ENCODE results near the gene ANKS1B. TPM values are rescaled to one million over a fixed set of nuclear protein-coding genes. Genes with fewer than 3 reads are reported as not detected.
A peak's percentile ranks its signal among the peaks of the same experiment; 100 is the strongest.
"Not testable (repeated sequence)": the region's sequence is repeated elsewhere in the genome, so short reads cannot be mapped to it uniquely, and the experiment has no call there.

Gene ANKS1B
- total RNA-seq, 2 experiments from 2014 or later, result not detected

DNA sequence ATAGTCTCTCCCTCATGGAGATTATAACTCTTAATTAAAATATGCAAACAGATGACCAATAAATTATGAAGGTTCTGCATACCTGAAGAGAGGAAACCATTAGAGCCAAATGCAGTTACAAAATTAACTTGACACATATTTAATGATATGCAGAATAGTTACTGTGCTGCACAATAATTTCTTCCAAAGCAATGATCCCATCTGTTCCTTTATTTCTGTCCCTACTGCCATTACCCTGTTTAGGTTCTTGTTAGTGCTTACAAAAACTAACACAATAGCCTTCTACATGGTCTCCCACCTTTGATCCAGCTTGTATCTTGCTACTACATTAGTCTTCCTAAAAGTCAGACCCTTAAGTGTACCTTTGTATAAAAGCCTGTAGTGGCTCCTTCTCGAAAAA is 928.5 kb downstream of the ANKS1B start:
- H3K27me3 Mint-ChIP-seq, result no peaks in the 10 kb centered on the region
- no peaks in the 10 kb centered on the region for H3K9me3 Mint-ChIP-seq
- H3K4me1 Mint-ChIP-seq, result no peaks in the 10 kb centered on the region
- no peak for DNase-seq
- H3K36me3 Mint-ChIP-seq, result no peaks in the 10 kb centered on the region
- H3K27ac Mint-ChIP-seq, result no peak overlapping the region
- no peak overlapping the region for H3K4me3 Mint-ChIP-seq

DNA sequence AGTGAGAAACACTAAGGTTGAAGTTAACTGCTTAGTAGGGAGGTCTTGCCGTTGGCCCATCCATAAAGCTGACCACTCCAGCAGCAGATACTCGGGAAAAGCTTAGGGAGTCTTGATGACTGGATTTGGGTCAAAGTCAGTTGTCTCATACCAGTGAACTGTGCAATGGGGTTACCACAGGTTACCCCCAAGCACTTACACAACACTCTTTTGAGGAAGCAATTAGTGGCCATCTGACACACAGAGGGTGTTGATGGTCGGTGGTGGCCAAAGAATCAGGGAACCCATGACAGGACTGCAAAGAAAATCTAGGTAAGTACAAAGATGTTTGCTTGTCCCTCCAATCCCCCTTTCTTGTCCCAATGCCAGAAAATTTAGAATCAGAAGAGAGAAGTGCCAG is 929.4 kb downstream of the ANKS1B start:
- no peak overlapping the region for H3K27ac Mint-ChIP-seq
- H3K36me3 Mint-ChIP-seq, result no peaks in the 10 kb centered on the region
- DNase-seq, result no peak
- H3K4me3 Mint-ChIP-seq, result no peak overlapping the region
- H3K4me1 Mint-ChIP-seq, result no peaks in the 10 kb centered on the region
- no peaks in the 10 kb centered on the region for H3K9me3 Mint-ChIP-seq
- no peaks in the 10 kb centered on the region for H3K27me3 Mint-ChIP-seq

GRCh38 chr12:99054601-99055128 is 930.1 kb downstream of the ANKS1B start:
- Mint-ChIP-seq H3K9me3 (no peaks in the 10 kb centered on the region), H3K27me3 (no peaks in the 10 kb centered on the region), H3K36me3 (no peaks in the 10 kb centered on the region), H3K4me3 (no peak overlapping the region), H3K27ac (no peak overlapping the region), H3K4me1 (no peaks in the 10 kb centered on the region)
- no peak for DNase-seq

DNA sequence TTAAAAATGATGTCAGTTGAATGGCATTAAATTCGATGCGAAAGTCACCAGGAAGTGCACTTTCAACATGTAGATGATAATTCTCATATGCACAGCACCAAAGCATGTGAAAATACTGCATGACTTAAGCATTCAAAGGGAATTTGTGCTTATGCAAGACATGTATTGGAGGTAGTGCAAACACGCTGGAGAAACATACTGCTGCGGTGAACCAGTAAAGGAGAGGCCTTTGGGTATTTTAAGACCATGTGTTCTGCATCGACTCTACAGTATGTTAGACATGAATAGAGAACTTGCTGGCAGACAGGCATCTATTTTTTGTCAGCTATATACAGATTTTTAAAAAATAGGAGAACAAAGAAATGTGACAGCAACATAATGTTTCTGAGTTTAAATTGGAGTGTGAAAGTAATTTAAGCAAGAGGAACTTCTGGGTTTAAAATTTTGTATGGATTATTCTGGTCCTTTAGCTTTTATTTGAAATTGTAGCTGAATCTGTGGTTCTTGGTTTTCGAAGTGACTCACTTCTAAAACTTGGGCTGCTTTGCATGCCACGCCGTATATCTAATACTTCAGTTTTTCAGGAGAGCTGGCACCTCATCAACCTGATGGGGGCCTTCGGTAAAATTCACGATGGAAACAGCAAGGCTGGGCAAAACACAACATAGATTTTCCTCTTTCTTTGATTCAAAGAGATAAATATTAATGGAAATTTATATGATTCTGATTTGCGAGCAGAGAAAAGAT is 930.9 kb downstream of the ANKS1B start:
- H3K4me1 Mint-ChIP-seq, result no peaks in the 10 kb centered on the region
- H3K27me3 Mint-ChIP-seq, result no peaks in the 10 kb centered on the region
- H3K36me3 Mint-ChIP-seq, result no peaks in the 10 kb centered on the region
- DNase-seq, result no peak
- H3K9me3 Mint-ChIP-seq, result no peaks in the 10 kb centered on the region
- no peak overlapping the region for H3K4me3 Mint-ChIP-seq
- no peak overlapping the region for H3K27ac Mint-ChIP-seq

- H3K27ac Mint-ChIP-seq, result no peak overlapping the region
- H3K9me3 Mint-ChIP-seq, result peaks cover 5% of the 10 kb centered on the region
- no peaks in the 10 kb centered on the region for H3K36me3 Mint-ChIP-seq
- no peaks in the 10 kb centered on the region for H3K4me1 Mint-ChIP-seq
- H3K27me3 Mint-ChIP-seq, result no peaks in the 10 kb centered on the region
- DNase-seq, result no peak
- no peak overlapping the region for H3K4me3 Mint-ChIP-seq
Measured at GRCh38 chr12:99049774-99050173, 935.0 kb downstream of the ANKS1B start.

DNA sequence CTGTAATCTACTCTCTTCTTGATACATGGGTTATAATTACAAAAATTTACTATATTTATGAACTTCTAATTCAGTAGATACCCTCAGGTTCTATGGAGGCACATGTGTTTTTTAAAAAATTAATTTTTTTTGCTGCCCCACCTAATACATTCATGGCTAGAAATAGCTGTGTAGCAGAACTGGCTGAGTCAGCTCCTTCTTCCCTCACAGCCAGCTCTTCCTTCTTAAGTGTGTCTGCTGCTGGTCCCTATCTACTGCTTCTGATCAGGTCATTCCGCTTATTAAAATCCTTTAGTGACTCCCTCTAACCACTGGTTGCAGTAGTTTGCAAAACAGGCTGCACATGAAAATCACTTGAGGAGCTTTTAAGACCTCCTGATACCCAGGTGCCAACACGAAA is 939.6 kb downstream of the ANKS1B start:
- no peak overlapping the region for H3K27ac Mint-ChIP-seq
- H3K4me3 Mint-ChIP-seq, result no peak overlapping the region
- peaks cover 5% of the 10 kb centered on the region for H3K9me3 Mint-ChIP-seq
- no peak for DNase-seq
- H3K36me3 Mint-ChIP-seq, result no peaks in the 10 kb centered on the region
- no peaks in the 10 kb centered on the region for H3K27me3 Mint-ChIP-seq
- no peaks in the 10 kb centered on the region for H3K4me1 Mint-ChIP-seq

GRCh38 chr12:99043319-99043914 is 941.3 kb downstream of the ANKS1B start:
- H3K36me3 Mint-ChIP-seq, result no peaks in the 10 kb centered on the region
- no peak overlapping the region for H3K27ac Mint-ChIP-seq
- H3K4me1 Mint-ChIP-seq, result no peaks in the 10 kb centered on the region
- peaks cover 5% of the 10 kb centered on the region for H3K9me3 Mint-ChIP-seq
- no peaks in the 10 kb centered on the region for H3K27me3 Mint-ChIP-seq
- DNase-seq, result peak; percentile 36
- no peak overlapping the region for H3K4me3 Mint-ChIP-seq

DNA sequence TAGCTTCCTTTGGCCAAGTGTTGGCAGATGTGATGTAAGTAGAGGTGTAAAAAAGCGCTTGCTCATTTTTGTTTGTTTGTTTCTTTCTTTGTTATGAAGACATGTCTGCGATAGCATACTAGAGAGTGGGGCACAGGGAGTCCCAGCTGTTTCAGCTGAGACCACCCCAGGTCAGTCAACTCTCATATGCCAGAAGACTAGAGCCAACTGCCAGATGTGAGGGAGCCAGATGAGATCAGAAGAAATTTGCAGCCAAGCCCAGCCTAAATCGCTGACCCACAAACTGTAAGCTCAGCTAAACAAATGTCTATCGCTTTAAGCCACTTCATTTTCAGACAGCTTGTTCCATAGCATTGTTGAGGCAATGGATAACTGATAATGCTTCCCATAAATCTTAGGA is 942.5 kb downstream of the ANKS1B start:
- no peak for DNase-seq
- H3K4me1 Mint-ChIP-seq, result no peaks in the 10 kb centered on the region
- H3K9me3 Mint-ChIP-seq, result peaks cover 1% of the 10 kb centered on the region
- no peaks in the 10 kb centered on the region for H3K36me3 Mint-ChIP-seq
- H3K27me3 Mint-ChIP-seq, result no peaks in the 10 kb centered on the region
- no peak overlapping the region for H3K4me3 Mint-ChIP-seq
- no peak overlapping the region for H3K27ac Mint-ChIP-seq

GRCh38 chr12:99039367-99040120 is 945.2 kb downstream of the ANKS1B start:
- Mint-ChIP-seq H3K27me3 (no peaks in the 10 kb centered on the region), H3K4me1 (no peaks in the 10 kb centered on the region), H3K4me3 (no peak overlapping the region), H3K36me3 (no peaks in the 10 kb centered on the region), H3K27ac (no peak overlapping the region), H3K9me3 (no peaks in the 10 kb centered on the region)
- DNase-seq, result no peak

DNA sequence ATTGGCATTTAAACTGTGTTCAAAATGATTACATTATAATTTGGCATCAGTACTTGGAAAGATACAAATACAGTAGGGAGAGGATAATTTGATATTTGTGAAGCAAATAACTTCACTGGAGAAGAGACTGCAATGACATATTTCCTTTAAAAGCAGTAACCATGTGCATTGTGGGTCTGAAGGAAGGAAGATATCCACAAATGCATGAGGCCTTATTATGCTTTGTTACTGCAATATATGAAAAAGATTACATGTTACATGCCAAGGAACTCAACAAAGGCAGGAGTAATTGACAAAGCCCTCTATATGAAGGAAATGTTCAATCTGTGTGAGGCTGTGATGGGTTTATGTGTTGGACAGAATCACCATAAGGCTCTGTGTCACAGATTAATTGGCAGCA is 948.2 kb downstream of the ANKS1B start:
- Mint-ChIP-seq H3K4me3 (no peak overlapping the region), H3K9me3 (no peaks in the 10 kb centered on the region), H3K27me3 (no peaks in the 10 kb centered on the region), H3K27ac (no peak overlapping the region), H3K36me3 (no peaks in the 10 kb centered on the region), H3K4me1 (no peaks in the 10 kb centered on the region)
- no peak for DNase-seq

DNA sequence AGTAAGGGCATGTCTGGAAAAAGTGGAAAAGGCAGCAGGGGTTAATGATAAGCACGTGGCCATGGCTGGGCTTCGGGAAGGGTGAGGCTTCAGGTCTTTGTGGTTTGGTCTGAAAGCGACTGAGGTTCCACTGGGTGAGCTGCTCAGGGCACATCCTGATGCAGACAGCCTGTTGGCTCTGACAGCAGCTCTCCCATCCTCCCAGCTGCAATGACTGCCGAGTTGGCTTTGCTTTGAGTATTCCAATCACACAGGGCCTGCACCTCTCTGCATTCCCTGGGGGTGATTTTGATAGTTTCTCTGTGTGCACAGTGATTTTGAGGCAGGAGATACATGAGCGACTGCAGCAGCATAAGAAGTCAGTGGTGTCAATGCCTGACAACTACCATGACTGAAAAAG is 948.9 kb downstream of the ANKS1B start:
- no peak for DNase-seq
- Mint-ChIP-seq H3K36me3 (no peaks in the 10 kb centered on the region), H3K4me1 (no peaks in the 10 kb centered on the region), H3K27ac (no peak overlapping the region), H3K9me3 (no peaks in the 10 kb centered on the region), H3K4me3 (no peak overlapping the region), H3K27me3 (no peaks in the 10 kb centered on the region)

DNA sequence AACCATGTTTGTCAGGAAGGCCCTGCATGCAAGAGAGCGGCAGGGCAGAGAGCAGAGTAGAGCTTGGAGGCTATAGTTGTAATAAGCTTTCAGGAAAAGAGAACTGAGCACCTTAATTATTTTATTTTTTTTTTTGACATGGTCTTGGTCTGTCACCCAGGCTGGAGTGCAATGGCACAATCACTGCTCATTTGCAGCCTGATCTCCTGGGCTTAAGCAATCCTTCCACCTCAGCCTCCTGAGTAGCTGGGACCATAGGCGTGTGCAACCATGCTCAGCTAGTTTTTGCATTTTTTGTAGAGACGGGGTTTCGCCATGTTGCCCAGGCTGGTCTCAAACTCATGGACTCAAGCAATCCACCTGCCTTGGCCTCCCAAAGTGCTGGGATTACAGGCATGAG is 950.5 kb downstream of the ANKS1B start:
- not testable (repeated sequence) for H3K27me3 Mint-ChIP-seq, DNase-seq, H3K36me3 Mint-ChIP-seq, H3K27ac Mint-ChIP-seq, H3K9me3 Mint-ChIP-seq, H3K4me3 Mint-ChIP-seq, H3K4me1 Mint-ChIP-seq

DNA sequence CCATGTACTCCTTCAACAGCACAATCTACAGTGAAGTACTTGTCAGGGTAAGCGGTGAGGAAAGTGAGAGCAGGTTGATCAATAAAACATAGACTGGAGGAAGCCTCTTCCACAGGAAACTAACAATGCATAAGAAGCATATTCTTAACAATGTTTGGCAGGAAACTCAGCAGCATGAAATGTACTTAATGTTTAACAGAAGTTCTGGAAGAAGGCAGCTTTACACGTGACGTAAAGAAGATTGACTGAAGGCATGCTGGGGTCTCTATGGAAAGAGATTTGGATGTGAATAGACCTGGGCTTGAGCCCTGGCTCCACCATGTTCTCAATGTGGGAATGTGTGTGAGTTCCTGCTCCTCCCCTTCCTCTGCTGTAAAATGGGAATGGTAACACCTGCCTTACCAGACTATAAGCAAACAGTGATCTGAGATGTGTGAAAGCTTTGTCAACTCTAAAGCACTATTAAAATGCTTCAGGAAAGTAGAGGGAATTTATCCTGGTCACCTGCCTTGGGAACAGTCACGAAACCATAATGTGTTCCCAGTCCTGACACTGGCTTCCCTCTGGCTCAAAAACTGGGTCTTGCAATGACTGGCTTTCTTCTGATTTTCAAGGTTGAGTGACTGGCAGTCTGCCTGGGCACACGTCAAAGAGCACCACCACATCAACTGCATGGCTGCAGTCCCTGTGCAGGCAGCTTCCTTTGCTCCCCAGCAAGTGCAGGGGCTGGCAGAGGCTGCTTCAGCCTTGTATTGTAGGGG is 955.0 kb downstream of the ANKS1B start:
- Mint-ChIP-seq H3K4me3 (no peak overlapping the region), H3K27me3 (no peaks in the 10 kb centered on the region), H3K27ac (no peak overlapping the region), H3K9me3 (no peaks in the 10 kb centered on the region), H3K4me1 (no peaks in the 10 kb centered on the region), H3K36me3 (no peaks in the 10 kb centered on the region)
- no peak for DNase-seq

DNA sequence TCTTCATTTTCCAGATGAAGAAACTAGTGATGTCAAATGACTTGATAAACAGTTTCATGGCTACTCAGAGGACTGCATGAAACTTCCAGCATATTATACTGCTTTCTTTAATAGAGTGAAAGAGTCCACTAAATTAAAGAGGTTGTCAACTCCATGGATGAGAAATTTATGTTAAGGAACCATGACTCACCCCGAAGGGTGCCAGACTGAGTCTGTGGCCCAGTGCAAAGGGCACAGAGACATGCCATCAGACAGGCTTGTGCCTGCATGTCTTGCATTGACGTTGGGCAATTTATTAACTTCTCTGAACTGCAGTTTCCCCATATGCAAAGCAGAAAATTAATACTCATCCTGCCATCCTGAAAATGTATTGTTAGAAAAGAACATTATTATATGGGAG is 957.3 kb downstream of the ANKS1B start:
- no peaks in the 10 kb centered on the region for H3K4me1 Mint-ChIP-seq
- DNase-seq, result no peak
- no peaks in the 10 kb centered on the region for H3K9me3 Mint-ChIP-seq
- no peaks in the 10 kb centered on the region for H3K36me3 Mint-ChIP-seq
- H3K4me3 Mint-ChIP-seq, result no peak overlapping the region
- no peaks in the 10 kb centered on the region for H3K27me3 Mint-ChIP-seq
- no peak overlapping the region for H3K27ac Mint-ChIP-seq

GRCh38 chr12:99027055-99027393 is 957.7 kb downstream of the ANKS1B start:
- Mint-ChIP-seq H3K36me3 (no peaks in the 10 kb centered on the region), H3K27me3 (no peaks in the 10 kb centered on the region), H3K9me3 (no peaks in the 10 kb centered on the region), H3K27ac (no peak overlapping the region), H3K4me3 (no peak overlapping the region), H3K4me1 (no peaks in the 10 kb centered on the region)
- DNase-seq, result no peak
